GM23248 (cell line): Measurements from ENCODE around the gene PGBD5.

ENCODE experiments used
- EZH2 ChIP-seq: fragments of 200-600 bp; sonication (generic); IDR thresholded peaks from 2 replicates; pipeline ENCODE4 v1.6.1; 2018; ENCODE audit warnings: antibody characterized with exemption, mild to moderate bottlenecking; ENCODE audit not compliant: insufficient read depth, poor library complexity, severe bottlenecking
- EZH2phosphoT487 ChIP-seq: fragments of 200-600 bp; sonication (generic); IDR thresholded peaks from 2 replicates; pipeline ENCODE4 v1.6.1; 2018; ENCODE audit warnings: antibody characterized with exemption, moderate library complexity, mild to moderate bottlenecking, low read depth; ENCODE audit not compliant: insufficient read depth

- no peak for TF ChIP-seq EZH2
- no peak for TF ChIP-seq EZH2phosphoT487
Observed at GRCh38 chr1:230394134-230394533, 32.0 kb downstream of the PGBD5 start.
